SKM-1 (cell line): Measurements from ENCODE around the gene NYAP2.

Source experiments
- DNase-seq: peaks from one replicate; lab custom pipeline; 2025; ENCODE audit not compliant: unreplicated experiment; lab: John Stamatoyannopoulos, UW

The NYAP2 gene

DNA sequence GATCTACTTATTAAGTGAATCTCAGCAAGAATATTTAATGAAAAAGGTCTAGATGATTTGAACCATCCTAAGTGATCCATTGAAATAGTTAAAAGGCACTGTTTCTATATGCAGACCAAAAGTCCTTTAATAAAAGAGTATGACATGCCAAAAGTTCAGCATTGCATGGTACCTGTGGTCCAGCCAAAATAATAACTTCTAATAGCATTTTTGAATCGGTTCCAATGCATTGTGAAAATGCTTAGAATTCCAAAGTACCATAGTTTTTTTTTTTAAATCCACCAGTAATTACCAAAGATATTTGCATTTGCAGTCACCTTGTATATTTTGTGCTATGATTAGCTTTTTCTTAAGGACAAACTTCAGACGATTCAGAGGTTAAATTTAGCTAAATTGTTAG is 79.9 kb downstream of the NYAP2 start:
- no peak for DNase-seq

DNA sequence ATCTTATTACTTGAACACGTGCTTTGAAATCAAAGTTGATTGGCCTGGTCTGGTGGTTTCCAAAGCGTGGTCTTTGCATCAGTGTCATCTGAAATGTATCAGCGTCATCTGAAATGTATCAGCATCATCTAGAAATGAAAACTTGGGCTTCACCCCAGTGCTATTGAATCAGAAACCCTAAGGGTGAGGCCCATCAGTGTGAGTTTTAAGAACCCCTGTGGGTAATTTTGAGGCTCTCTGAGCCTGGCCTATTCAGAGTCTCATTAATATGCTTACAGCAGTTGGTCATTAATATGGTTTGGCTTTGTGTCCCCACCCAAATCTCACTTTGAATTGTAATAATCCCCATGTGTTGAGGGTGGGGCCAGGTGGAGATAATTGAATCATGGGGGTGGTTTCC is 85.2 kb downstream of the NYAP2 start:
- DNase-seq: no peak

DNA sequence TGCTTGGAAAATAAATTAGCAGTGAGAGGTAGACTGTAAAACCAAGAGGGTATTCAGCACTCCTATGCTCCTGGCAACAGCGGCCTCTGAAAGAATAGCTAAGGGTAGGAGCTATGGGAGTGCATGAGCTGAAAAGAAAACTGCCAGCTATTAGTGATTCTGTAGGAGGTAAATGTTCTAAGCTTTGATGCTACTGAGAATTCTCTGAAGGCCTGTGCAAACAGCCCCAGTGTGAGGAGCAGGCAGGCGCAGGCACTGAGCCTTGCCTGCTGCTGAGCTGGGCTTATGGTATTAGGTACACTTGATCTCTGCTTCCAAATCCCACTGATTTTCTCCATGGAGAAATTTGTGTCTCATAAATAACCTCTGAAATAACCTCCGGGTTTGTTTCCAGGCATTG is 86.7 kb downstream of the NYAP2 start:
- no peak for DNase-seq

DNA sequence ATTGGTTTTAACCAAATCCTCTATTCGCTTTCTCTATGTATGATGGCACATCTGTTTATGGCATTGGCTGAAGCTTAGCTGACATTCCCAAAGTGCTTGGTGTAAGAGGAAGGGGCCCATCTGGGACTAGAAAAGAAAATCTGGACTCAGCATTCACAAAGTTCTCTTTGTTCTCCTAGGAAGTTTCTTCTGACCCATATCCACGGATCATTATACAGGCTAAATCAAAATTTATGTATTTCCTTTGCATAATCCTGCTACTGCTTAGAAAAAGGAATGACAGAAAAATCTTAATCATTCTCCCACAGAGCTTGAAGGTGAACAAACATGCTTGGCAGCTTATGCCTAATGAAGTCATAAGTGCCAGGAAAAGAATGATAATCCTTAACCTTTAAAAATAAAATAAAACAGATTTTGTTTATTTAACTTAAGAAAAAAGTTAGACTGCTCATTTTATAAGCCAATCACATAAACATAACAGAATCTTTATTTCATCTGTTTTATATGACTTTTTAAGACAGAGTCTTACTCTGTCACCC is 88.4 kb downstream of the NYAP2 start:
- no peak for DNase-seq

DNA sequence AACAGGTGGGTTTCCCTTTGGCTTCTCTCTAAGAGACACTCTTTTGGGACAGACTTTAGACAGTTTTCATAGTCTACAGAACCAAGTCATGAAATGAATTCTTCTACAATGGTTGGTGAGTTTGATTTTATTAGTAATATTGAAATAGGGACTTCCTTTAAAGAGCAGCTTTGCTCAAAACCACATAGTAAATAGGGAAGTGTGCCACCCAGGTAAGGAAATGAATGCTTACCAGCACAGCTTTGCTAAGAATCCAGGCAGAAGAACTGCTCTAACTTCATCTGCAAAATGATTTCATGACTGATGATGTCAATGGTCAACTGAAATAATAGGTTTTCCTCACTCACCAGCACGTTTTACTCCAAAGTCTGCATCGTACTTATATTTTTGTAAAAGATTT is 89.2 kb downstream of the NYAP2 start:
- DNase-seq: no peak

DNA sequence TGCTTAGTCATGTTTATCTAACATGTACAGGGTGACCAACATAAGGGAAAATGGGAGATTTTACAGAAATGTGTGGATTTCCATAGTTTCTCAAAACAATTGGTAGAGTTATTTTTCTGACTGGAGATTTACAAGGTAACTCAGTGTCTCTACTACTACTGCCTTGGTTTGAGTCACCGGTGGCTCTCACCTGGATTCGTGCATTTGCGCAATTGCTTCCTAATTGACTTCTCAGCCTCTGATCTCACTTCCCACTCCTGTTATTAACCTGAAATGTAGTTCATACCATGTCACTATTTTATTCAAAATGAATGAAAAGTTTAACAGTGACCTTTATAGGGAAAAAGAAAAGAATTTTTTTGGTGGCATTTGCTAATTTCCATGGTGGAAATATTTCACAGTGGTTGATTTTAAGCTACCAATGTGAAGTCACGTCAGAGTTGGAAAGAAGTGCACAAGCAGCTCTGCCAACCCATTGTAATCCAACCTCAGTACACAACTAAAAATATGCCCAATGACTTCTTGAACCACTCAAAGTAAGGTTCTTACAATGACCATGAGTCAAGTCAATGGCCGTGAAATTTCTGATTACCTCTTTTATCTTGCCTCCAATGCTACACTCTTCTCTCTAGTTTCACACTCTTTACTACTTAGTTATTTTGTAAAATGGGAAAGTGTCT is 94.0 kb downstream of the NYAP2 start:
- DNase-seq: no peak

DNA sequence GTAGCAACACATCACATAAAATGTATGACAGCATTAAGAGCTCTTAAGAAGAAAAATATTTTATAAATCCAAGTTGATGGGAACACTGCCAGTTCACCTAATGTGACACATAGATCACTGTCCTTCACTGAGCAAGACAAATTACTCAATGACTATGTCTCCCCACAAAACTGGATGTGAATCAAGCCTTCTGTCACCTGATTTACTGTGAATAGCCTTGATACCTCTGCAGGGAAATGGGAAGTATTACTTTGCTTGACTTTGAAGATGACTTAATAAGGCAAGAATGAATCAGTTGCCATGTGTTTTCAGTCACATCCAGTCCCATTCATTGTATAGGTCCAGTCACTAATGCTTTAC is 94.6 kb downstream of the NYAP2 start:
- DNase-seq: no peak

DNA sequence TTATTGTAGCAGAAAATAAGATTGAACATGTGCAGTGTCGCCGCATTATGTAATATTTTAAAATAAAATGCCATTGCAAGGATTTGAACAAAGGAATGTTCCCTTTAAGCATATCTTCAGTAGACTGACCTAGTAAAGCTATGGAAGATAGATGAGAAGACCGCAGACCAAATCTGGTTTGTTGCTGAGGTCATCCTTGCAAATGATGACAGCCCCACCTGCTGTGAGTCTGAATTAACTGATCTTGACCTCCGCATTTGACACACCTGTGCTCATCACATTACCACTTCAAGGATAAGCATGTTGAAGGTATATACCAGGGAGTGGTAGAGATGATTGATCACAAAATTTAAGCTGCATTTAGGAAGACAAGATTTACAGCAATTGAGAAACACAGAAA is 96.2 kb downstream of the NYAP2 start:
- no peak for DNase-seq

DNA sequence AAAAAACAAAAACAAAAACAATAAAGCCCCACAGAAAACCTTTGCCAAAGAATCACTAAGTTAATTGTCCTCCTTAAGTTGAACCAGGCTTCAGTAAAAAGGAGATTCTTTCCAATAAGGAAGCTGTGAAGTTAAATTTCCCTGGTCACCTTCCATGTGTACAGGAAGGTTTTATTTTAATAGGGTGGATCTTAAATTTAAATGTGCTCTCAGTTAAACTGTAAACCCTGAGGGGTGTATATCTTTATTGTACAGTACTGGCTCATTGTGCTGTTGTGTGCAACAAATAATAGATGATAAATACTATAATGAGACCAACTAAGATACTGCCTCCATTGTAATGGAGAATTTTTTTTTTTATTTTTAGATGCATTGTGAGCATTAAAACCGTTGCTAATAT is 97.1 kb downstream of the NYAP2 start:
- no peak for DNase-seq

DNA sequence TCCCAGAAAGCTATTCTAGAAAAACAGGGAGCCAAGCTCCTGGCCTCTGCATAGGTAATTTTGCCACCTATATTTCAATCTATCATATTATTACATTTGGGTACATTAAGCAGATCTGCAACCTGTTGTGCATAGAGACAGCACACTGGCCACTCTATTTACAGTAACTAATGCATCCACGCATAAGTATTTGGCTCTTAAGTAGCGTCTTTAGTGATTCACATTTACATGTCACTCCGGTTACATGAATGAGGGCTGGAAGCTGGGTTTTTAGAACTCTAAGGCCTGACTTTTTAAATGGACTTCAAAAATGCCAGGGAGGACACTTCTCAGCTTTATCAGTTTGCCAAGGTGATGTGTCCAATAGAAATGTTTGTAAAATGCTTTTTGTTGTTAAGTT is 97.7 kb downstream of the NYAP2 start:
- DNase-seq: no peak

DNA sequence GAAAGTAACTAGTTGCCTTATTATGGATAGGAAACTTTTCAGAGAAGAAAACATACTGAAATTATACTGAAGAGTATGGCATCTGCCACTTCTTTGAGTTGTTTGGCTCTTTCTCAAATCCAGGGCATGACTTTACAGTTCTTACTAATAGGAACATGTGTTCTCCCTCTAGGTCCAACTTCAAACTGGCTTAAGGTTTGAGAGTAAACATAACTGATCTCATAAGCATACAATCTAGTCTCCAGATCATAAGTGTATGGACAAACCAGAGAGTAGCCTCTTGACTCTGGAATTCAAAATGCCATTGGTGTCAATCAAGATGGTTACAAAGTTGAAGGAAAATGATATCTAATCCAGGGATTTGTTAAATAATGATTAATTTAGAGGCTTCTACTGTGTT is 101.5 kb downstream of the NYAP2 start:
- DNase-seq: no peak

DNA sequence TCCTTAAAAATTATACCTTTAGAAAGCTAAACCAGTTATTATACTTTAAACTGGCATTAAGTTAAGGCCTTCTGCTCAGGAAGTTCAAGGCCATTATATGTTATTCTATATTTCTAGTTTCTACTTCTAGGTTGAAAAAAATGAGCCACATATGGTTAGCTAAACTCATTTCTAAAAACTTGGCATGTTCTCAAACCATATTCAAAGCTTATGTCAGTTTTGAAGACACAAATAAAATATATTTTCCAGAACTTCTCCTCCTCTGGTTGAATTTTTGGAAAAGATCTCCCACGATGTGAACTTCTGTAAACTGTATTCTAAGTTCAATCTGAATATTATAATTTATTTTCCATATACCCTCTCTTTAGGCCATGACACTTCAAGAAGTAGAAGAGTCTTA is 103.5 kb downstream of the NYAP2 start:
- DNase-seq: no peak

DNA sequence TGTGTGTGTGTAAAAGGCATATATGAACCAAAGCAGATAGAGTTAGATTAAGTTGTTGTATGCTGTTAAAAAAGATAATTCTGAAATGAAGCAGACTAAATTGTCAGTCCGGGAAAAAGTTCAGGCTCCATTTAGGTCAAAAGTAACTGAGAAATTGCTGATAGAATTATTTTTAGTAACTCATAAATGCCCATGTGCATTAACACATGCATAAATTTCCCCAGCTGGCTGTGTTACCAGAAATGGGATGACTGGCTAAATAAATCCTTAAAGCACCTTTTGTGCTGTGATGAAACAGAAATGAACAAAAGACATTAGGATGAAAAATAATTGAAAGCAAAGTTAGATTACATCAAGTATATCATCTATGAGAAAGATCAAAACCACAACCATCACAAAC is 111.3 kb downstream of the NYAP2 start:
- DNase-seq: no peak

DNA sequence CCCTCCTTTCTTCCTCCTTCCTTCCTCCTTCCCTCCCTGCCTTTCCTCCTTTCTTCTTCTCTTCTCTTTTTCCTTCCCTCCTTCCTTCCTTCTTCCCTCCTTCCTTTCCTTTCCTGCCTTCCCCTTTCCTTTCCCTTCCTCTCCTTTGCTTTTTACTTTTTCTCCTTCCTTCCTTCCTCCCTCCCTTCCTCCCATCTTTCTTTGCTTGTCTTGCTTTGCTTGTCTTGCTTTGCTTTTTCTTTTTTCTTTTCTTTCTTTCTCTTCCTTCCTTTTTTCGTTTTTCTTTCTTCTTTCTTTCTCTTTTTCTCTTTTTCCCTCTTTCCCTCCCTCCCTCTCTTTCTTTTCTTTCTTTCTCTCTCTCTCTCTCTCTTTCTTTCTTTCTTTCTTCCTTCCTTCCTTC is 113.0 kb downstream of the NYAP2 start:
- no peak for DNase-seq

DNA sequence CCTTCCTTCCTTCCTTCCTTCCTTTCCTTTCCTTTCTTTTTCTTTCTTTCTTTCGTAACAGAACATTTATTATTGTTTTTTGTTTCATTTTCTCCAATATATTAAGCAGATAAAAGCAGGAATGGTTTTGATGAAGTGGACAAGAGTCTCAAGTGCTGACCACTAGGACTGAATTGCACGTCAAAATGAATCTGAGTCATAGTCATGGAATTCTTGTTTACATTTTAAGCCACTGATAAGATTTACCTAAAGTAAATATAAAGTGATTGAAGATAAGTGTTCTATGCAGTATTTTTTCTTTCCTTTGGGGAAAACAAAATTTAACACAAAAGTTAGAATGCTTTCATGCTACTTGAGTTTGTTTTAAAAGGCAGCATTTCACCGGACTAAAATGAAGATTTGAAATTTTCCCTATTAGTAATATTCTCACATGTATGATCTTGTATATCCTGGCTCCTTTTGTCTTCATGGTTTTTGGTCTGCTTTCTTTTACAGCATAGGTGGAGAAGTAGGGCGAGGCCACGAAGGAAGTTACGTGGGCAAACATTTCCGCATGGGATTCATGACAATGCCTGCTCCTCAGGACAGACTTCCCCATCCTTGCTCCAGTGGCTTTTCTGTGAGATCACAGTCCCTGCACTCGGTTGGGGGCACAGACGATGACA is 113.5 kb downstream of the NYAP2 start:
- no peak for DNase-seq

DNA sequence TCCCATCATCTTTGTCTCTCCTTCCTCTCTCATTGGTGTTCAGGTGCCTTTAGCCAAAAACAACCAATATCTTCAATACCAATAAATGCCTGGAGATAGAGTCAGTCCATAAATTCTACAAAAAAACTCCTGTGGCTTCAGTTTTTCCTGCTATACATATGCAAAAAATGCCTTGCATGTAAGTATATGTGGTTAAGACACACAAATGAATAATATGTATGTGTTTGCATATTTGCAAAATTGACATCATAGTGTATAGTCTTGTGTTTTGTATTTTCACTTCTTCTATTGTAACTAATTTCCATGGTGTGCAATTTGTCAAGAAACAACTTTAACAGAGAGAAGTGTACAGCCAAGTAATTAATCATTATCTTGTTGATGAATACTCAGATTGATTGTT is 115.5 kb downstream of the NYAP2 start:
- no peak for DNase-seq

DNA sequence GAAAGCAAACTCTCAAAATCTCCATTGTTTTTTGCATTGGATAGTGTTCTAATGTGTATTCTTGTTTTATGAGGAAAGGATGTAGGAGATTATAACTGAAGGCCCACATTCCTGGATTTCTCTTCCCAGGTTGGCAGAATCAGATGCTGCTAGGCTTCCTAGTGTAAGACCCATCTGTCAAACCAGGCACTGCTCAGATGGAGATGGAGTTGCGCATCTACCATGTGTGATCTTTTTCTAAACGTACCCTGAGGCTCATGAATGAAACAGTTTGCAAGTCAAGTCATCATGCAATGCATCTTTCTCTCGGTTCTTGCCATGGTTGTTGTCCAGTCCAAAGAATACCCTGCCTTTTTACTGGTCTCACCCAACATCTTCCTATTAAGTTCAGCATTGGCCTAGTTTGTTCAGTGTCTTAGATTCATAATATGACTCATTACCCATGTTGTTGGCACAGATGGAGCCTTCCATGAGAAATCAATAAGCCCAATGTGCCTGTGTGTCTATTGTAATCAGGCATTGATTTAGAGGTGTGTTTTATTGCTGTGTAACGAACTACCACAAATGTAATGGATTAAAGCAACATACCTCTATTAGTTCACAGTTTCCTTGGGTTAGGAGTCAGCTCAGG is 127.4 kb downstream of the NYAP2 start:
- no peak for DNase-seq

DNA sequence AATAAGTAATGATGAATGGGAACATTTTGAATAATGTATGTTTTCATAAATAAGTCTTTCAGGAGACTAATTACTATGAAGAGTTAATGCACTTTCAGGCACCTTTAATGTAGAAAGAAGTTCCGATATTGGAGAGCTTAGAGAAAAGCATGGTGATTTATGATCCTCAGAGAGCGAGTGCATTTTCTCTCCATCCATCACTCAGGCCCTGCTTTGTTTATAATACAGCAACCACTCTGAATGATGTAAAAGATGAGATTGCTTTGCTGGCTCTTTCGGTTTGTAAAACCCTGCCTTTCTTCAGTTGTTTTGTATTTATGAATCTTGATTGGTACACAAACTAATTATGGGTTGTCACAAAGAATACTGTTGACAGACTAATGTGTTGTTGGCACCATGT is 132.0 kb downstream of the NYAP2 start:
- no peak for DNase-seq

DNA sequence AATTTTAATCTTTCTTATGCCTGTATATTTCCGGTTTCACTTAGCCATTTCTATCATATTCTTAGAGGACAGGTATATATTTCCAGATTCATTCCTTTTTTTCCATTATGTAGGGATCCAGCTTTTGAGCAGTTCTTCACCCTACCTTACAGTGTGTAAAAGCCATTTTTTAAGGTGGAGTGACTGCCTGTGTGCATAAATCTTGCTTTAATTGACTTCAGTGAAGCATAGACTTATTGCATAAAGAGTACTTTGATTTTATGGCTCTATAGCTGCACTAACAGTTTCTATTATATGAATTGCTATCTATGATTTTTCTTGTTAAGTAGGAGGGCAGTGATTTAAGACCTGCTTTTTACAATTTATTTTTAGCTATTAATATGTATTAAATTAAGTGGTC is 132.6 kb downstream of the NYAP2 start:
- no peak for DNase-seq

DNA sequence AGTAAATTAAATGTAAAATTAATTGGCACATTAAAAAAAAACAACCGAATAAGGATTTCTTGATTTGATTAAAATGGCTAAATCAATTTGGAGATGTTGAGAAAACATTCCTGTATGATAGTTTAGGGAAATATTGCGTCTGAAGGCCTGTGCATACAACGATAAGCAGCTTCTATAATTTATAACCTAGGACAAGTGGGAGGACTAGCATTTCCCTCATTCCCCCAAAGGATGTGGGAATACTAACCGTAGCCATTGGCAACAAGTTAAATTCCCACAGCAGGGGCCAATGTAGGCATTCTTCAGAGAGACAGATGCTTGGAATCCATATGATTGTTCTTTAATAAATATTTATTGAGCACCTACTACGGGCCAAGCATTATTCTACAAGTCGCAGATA is 134.5 kb downstream of the NYAP2 start:
- DNase-seq: no peak

DNA sequence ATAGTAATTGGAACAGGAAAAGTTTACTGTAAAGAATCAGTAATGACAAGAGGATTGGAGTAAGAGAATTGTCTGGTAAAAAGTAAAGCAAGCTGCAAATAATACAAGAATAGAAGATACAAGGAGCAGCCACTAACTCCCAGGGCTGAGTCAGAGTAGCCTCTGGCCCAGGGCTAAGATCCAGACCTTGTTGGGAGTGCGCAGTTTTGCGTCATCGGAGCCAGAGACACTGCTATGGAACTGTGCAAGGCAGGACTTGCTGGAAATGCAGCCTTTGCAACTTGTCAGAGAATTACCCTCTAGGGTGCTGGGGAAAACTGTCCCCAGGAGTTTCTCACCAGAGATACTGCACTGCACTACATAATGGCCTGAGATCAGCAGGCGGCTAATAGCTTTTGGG is 135.2 kb downstream of the NYAP2 start:
- no peak for DNase-seq

DNA sequence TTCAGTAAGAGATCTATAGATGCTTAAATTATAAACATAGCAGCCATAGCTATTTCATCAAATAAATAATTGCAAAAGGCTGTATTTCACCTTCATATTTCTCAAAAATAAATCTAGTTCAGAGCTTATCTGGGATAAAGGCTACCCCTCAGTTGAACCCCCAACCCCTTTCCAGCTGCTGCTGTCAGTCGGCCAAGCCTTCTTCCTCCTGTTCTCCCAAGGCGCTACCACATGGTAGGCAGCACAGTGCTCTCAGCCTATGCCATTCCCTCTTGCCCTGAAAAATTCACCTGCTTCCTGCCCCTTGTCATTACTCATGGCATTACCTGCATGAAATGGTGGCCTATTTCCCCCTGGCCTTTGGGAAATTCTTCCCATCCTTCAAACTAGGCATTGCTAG is 136.5 kb downstream of the NYAP2 start:
- no peak for DNase-seq

DNA sequence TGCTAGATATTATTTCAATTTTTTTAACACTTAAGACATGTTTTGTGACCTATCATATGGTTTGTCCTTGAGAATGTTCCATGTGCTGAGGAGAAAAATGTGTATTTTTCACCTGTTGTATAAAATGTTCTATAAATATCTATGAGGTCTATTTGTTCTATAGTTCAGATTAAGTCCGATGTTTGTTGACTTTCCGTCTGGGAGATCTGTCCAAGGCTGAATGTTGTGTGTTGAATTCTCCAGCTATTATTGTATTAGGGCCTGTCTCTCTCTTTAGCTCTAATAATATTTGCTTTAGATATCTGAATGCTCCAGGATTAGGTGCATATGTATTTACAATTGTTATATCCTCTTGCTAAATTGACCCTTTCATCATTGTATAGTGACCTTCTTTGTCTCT is 144.1 kb downstream of the NYAP2 start:
- no peak for DNase-seq
